Muscle layer of duodenum (tissue), 2 donors: Measurements from ENCODE around the gene PJA2.

ENCODE experiments used
- H3K27ac ChIP-seq: one replicate; pipeline ENCODE4 v1.7.0; 2013; ENCODE audit warnings: mild to moderate bottlenecking, low read length
- H3K27me3 ChIP-seq: one replicate; pipeline ENCODE4 v1.7.0; 2013; ENCODE audit warnings: low read depth, mild to moderate bottlenecking, control low read depth, low read length
- H3K36me3 ChIP-seq, 2 donors: one replicate each; pipeline ENCODE4 v1.7.0; 2013; ENCODE audit warnings: low read length in 2 of 2, control low read depth in 1 of 2, mild to moderate bottlenecking in 1 of 2; ENCODE audit not compliant: insufficient read depth in 2 of 2, control insufficient read depth in 1 of 2
- H3K4me1 ChIP-seq, 2 donors: one replicate each; pipeline ENCODE4 v1.7.0; 2013; ENCODE audit warnings: low read length in 2 of 2, mild to moderate bottlenecking in 2 of 2, control low read depth in 1 of 2, moderate library complexity in 1 of 2; ENCODE audit not compliant: insufficient read depth in 2 of 2, control insufficient read depth in 1 of 2
- H3K4me3 ChIP-seq, 2 donors: one replicate each; pipeline ENCODE4 v1.7.0; 2013; ENCODE audit warnings: low read length in 2 of 2, low read depth in 1 of 2, mild to moderate bottlenecking in 1 of 2
- H3K9me3 ChIP-seq, 2 donors: one replicate each; pipeline ENCODE4 v1.7.0; 2013; ENCODE audit warnings: low read length in 2 of 2, control low read depth in 1 of 2, mild to moderate bottlenecking in 1 of 2; ENCODE audit not compliant: control insufficient read depth in 1 of 2
- donor health status: healthy.

The PJA2 gene

GRCh38 chr5:109374625-109375024 is 35.1 kb downstream of the PJA2 start:
- H3K27ac ChIP-seq = no peak overlapping the region
- H3K4me3 ChIP-seq = no peak overlapping the region
- H3K36me3 ChIP-seq = peaks cover 24 to 27% of the 10 kb centered on the region in 2 donors
- H3K9me3 ChIP-seq = no peaks in the 10 kb centered on the region
- H3K4me1 ChIP-seq = peaks cover 0 to 16% of the 10 kb centered on the region in 2 donors
- H3K27me3 ChIP-seq = no peaks in the 10 kb centered on the region

DNA sequence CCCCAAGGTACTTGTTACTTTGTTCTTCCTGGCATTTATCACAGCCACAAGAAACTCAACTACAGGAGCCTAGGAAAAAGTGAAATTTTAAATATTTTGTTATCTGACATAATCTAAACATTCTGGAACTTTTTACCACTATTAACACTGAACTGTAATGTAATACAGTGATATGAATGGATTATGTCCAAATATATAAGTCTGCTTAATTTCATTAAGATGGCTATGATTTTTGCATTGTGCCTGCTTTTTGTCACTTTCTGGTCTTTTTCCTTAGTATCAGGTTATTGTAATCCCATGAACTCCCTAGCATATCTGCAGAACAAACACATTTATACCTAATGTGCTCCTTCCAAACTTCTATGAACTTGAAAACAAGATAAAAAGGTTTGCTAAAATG is 35.8 kb downstream of the PJA2 start:
- H3K9me3 ChIP-seq = no peaks in the 10 kb centered on the region
- H3K27me3 ChIP-seq = no peaks in the 10 kb centered on the region
- H3K27ac ChIP-seq = no peak overlapping the region
- H3K4me1 ChIP-seq = peaks cover 0 to 16% of the 10 kb centered on the region in 2 donors
- no peak overlapping the region for H3K4me3 ChIP-seq
- H3K36me3 ChIP-seq = peaks cover 20 to 21% of the 10 kb centered on the region in 2 donors

GRCh38 chr5:109370343-109370742 is 39.4 kb downstream of the PJA2 start:
- no peak overlapping the region for H3K4me3 ChIP-seq
- H3K36me3 ChIP-seq = peaks cover 16 to 18% of the 10 kb centered on the region in 2 donors
- peaks cover 0 to 7% of the 10 kb centered on the region in 2 donors for H3K9me3 ChIP-seq
- no peaks in the 10 kb centered on the region for H3K27me3 ChIP-seq
- H3K4me1 ChIP-seq = peaks cover 0 to 16% of the 10 kb centered on the region in 2 donors
- H3K27ac ChIP-seq = no peak overlapping the region

- H3K27me3 ChIP-seq = no peaks in the 10 kb centered on the region
These were observed 44.1 kb downstream of the PJA2 start for GRCh38 chr5:109365653-109366052.

DNA sequence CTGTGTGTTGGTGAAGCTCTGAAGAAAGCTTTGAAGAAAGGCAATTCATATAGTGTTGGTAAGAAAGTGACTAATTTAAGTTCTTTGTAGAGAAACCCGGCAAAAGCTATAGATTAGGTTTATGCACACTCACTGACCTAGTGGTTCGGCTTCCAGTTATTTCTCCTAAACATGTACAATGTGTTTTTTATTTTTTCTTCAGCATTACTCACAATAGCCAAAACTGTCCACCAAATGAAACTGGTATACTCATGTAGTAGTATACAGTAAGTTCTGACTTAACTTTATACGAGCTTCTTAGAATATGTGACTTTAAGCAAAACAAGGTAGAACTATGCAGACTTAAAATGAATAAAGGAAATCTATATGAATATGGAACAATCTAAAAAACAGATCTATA is 44.8 kb downstream of the PJA2 start:
- Histone ChIP-seq H3K36me3 (peaks cover 26 to 39% of the 10 kb centered on the region in 2 donors), H3K4me3 (no peak overlapping the region), H3K4me1 (peaks cover 0 to 8% of the 10 kb centered on the region in 2 donors), H3K9me3 (peaks cover 0 to 7% of the 10 kb centered on the region in 2 donors), H3K27me3 (no peaks in the 10 kb centered on the region), H3K27ac (no peak overlapping the region)

More at GRCh38 chr5:109365653-109366052, 44.1 kb downstream of the PJA2 start:
- Histone ChIP-seq H3K27ac (no peak overlapping the region), H3K36me3 (peaks cover 26 to 39% of the 10 kb centered on the region in 2 donors), H3K9me3 (peaks cover 0 to 7% of the 10 kb centered on the region in 2 donors), H3K4me3 (no peak overlapping the region), H3K4me1 (peaks cover 0 to 8% of the 10 kb centered on the region in 2 donors)

GRCh38 chr5:109359642-109360041 is 50.1 kb downstream of the PJA2 start:
- Histone ChIP-seq H3K36me3 (peaks cover 14 to 43% of the 10 kb centered on the region in 2 donors), H3K27me3 (no peaks in the 10 kb centered on the region), H3K27ac (no peak overlapping the region), H3K4me1 (peaks cover 0 to 8% of the 10 kb centered on the region in 2 donors), H3K4me3 (no peak overlapping the region), H3K9me3 (no peaks in the 10 kb centered on the region)

GRCh38 chr5:109357807-109358206 is 52.0 kb downstream of the PJA2 start:
- H3K9me3 ChIP-seq = no peaks in the 10 kb centered on the region

DNA sequence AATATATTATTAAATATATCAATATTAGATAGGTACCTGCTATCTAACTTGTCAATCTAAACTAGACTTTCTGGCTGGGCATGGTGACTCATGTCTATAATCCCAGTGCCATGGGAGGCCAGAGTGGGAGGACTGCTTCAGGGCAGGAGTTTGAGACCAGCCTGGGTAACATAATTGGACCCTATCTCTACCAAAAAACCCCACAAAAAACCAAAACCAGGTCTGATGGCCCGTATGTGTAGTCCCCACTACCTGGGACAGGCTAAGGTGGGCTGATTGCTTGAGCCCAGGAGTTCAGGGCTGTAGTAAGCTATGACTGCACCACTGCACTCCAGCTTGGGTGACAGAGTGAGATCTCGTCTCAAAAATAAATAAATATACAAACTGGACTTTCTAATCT is 55.0 kb downstream of the PJA2 start:
- H3K9me3 ChIP-seq = no peaks in the 10 kb centered on the region
- peaks cover 4 to 5% of the 10 kb centered on the region in 2 donors for H3K4me1 ChIP-seq
- H3K36me3 ChIP-seq = peaks cover 10 to 30% of the 10 kb centered on the region in 2 donors
- H3K27ac ChIP-seq = no peak overlapping the region
- no peaks in the 10 kb centered on the region for H3K27me3 ChIP-seq
- H3K4me3 ChIP-seq = no peak overlapping the region

More at GRCh38 chr5:109357807-109358206, 52.0 kb downstream of the PJA2 start:
- H3K4me1 ChIP-seq = peaks cover 0 to 1% of the 10 kb centered on the region in 2 donors
- peaks cover 14 to 43% of the 10 kb centered on the region in 2 donors for H3K36me3 ChIP-seq
- no peak overlapping the region for H3K27ac ChIP-seq
- no peaks in the 10 kb centered on the region for H3K27me3 ChIP-seq
- H3K4me3 ChIP-seq = no peak overlapping the region

- no peak overlapping the region for H3K27ac ChIP-seq
- H3K9me3 ChIP-seq = no peaks in the 10 kb centered on the region
- no peak overlapping the region for H3K4me3 ChIP-seq
- peaks cover 19 to 22% of the 10 kb centered on the region in 2 donors for H3K36me3 ChIP-seq
- H3K27me3 ChIP-seq = no peaks in the 10 kb centered on the region
- H3K4me1 ChIP-seq = peaks cover 7 to 24% of the 10 kb centered on the region in 2 donors
These were observed 57.5 kb downstream of the PJA2 start for GRCh38 chr5:109351988-109352864.

DNA sequence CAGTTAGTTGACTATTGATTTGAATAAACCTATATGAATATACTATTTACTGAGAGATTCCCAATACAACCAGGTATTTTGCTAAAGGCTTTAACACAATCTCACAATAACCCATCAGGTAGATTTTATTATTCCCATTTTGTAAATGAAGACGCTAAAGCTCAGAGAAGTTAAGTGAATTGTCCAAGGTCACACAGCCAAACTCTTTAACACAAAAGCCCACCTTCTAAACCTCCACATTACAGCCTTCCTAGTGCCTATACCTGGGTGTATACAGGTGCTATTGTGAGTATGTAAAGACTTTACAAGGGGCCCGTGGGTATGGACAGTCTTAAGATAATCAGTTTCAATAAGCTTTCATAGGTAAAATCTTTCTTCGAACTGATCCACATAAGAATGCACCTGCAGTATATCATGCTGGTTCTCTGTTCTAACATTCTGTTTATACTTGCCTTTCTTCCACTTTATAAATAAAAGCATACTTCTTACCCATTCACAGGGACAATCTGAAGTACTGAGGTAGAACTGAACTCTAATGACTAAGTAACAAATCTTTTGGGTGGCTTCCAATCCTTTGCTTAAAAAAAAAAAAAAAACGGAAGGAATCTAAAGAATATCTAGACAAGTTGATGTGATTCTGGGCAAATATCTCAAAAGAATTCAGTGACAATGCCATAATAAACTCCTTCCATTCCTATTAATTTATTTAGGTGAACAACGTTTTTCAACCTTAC is 59.1 kb downstream of the PJA2 start:
- Histone ChIP-seq H3K27me3 (no peaks in the 10 kb centered on the region), H3K4me1 (peaks cover 7 to 28% of the 10 kb centered on the region in 2 donors), H3K4me3 (no peak overlapping the region), H3K36me3 (peaks cover 18 to 21% of the 10 kb centered on the region in 2 donors), H3K9me3 (no peaks in the 10 kb centered on the region), H3K27ac (no peak overlapping the region)

DNA sequence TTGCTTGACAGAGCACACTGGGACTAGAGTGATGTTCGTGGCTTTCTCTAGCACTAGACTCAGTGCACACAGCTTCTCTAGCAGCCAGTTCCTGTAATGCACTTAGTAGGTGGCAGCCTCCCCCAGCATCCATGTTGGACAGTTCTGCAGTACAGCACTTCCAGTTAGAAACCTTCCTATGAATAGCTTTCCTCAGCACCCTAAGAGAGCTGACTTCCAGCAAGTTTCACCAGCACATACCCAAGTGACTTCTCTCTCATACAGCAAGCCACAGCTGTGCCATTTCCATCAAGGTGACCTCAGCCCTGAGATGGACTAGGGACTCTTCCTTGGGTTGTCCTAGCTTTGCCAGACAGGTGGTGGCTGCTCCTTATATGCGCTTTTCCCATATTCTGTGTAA is 60.4 kb downstream of the PJA2 start:
- Histone ChIP-seq H3K36me3 (peaks cover 12 to 18% of the 10 kb centered on the region in 2 donors), H3K27ac (no peak overlapping the region), H3K4me1 (peaks cover 7 to 28% of the 10 kb centered on the region in 2 donors), H3K4me3 (no peak overlapping the region), H3K9me3 (no peaks in the 10 kb centered on the region), H3K27me3 (no peaks in the 10 kb centered on the region)
